H9 (cell line): ENCODE data around the gene SARNP. TPM values are rescaled to one million over a fixed set of nuclear protein-coding genes. Genes with fewer than 3 reads are reported as not detected.

ENCODE experiments used
- DNase-seq: peaks from one replicate; pipeline ENCODE4 v3.0.0-alpha.2; 2017
- H2AFZ ChIP-seq: one replicate; pipeline ENCODE4 v1.6.1; 2013; ENCODE audit warnings: mild to moderate bottlenecking, low read length, control low read depth, moderate library complexity
- H2AK5ac ChIP-seq: 2 replicates; pipeline ENCODE4 v1.6.1; 2013; ENCODE audit warnings: low read length, control low read depth, mixed read lengths; ENCODE audit not compliant: insufficient read length
- H2BK120ac ChIP-seq: one replicate; pipeline ENCODE4 v1.6.1; 2013; ENCODE audit warnings: low read depth, mild to moderate bottlenecking, low read length, control low read depth, inconsistent platforms; ENCODE audit not compliant: poor library complexity, severe bottlenecking
- H2BK12ac ChIP-seq: 2 replicates; pipeline ENCODE4 v1.6.1; 2013; ENCODE audit warnings: low read length, control low read depth, mixed read lengths, low read depth; ENCODE audit not compliant: insufficient read length
- H2BK15ac ChIP-seq: 2 replicates; pipeline ENCODE4 v1.6.1; 2013; ENCODE audit warnings: low read depth, low read length, control low read depth
- H2BK20ac ChIP-seq: one replicate; pipeline ENCODE4 v1.6.1; 2013; ENCODE audit warnings: low read depth, mild to moderate bottlenecking, low read length, control low read depth, inconsistent platforms; ENCODE audit not compliant: poor library complexity, severe bottlenecking
- H2BK5ac ChIP-seq: 2 replicates; pipeline ENCODE4 v1.6.1; 2013; ENCODE audit warnings: low read length, control low read depth, mixed read lengths; ENCODE audit not compliant: insufficient read length
- H3K14ac ChIP-seq: 2 replicates; pipeline ENCODE4 v1.6.1; 2013; ENCODE audit warnings: low read length, control low read depth; ENCODE audit not compliant: insufficient read depth
- H3K18ac ChIP-seq: 2 replicates; pipeline ENCODE4 v1.6.1; 2013; ENCODE audit warnings: low read depth, mild to moderate bottlenecking, mixed read lengths, low read length, control low read depth; ENCODE audit not compliant: insufficient read length
- H3K23ac ChIP-seq: 2 replicates; pipeline ENCODE4 v1.6.1; 2013; ENCODE audit warnings: low read length, control low read depth, mixed read lengths, low read depth; ENCODE audit not compliant: insufficient read length
- H3K23me2 ChIP-seq: 2 replicates; pipeline ENCODE4 v1.6.1; 2013; ENCODE audit warnings: low read depth, mild to moderate bottlenecking, mixed read lengths, low read length, control low read depth; ENCODE audit not compliant: insufficient read length, poor library complexity, severe bottlenecking
- H3K27ac ChIP-seq: 2 replicates; pipeline ENCODE4 v1.5.1; 2013; ENCODE audit warnings: low read length, control low read depth, mixed read lengths, low read depth; ENCODE audit not compliant: insufficient read length
- H3K27me3 ChIP-seq: 2 replicates; pipeline ENCODE4 v1.6.1; 2013; ENCODE audit warnings: low read length, control low read depth, inconsistent platforms; ENCODE audit not compliant: insufficient read depth
- H3K4ac ChIP-seq: 2 replicates; pipeline ENCODE4 v1.6.1; 2013; ENCODE audit warnings: low read depth, mild to moderate bottlenecking, control low read depth, inconsistent platforms, low read length, moderate library complexity
- H3K4me1 ChIP-seq: 2 replicates; pipeline ENCODE4 v1.6.1; 2013; ENCODE audit warnings: low read length, control low read depth, inconsistent platforms; ENCODE audit not compliant: insufficient read depth
- H3K4me2 ChIP-seq: 2 replicates; pipeline ENCODE4 v1.6.1; 2013; ENCODE audit warnings: low read length, control low read depth, mixed read lengths; ENCODE audit not compliant: insufficient read length, insufficient read depth
- H3K56ac ChIP-seq: 2 replicates; pipeline ENCODE4 v1.6.1; 2013; ENCODE audit warnings: low read depth, mild to moderate bottlenecking, mixed read lengths, low read length, control low read depth; ENCODE audit not compliant: insufficient read length
- H3K79me1 ChIP-seq: 2 replicates; pipeline ENCODE4 v1.6.1; 2013; ENCODE audit warnings: low read depth, mild to moderate bottlenecking, moderate library complexity, low read length, control low read depth, inconsistent platforms; ENCODE audit not compliant: insufficient read depth, poor library complexity, severe bottlenecking
- H3K79me2 ChIP-seq: 2 replicates; pipeline ENCODE4 v1.6.1; 2013; ENCODE audit warnings: low read length, control low read depth, inconsistent platforms; ENCODE audit not compliant: insufficient read depth
- H3K9ac ChIP-seq: 2 replicates; pipeline ENCODE4 v1.6.1; 2013; ENCODE audit warnings: low read length, control low read depth, mixed read lengths; ENCODE audit not compliant: insufficient read length; ENCODE audit errors: extremely low read depth
- H3K9me3 ChIP-seq: one replicate; pipeline ENCODE4 v1.6.1; 2013; ENCODE audit warnings: low read depth, low read length, inconsistent platforms; ENCODE audit not compliant: control insufficient read depth
- H3T11ph ChIP-seq: one replicate; pipeline ENCODE4 v1.6.1; 2013; ENCODE audit warnings: mild to moderate bottlenecking, low read length, control low read depth, inconsistent platforms
- H4K20me1 ChIP-seq: one replicate; pipeline ENCODE4 v1.6.1; 2013; ENCODE audit not compliant: control insufficient read depth, insufficient read length, insufficient read depth
- H4K5ac ChIP-seq: 2 replicates; pipeline ENCODE4 v1.6.1; 2013; ENCODE audit warnings: low read depth, mild to moderate bottlenecking, mixed read lengths, low read length, control low read depth; ENCODE audit not compliant: insufficient read length
- H4K8ac ChIP-seq: replicated peaks from 2 replicates; pipeline ENCODE4 v1.6.1; 2013; ENCODE audit warnings: low read length, control low read depth, mixed read lengths, low read depth; ENCODE audit not compliant: insufficient read length
- H4K91ac ChIP-seq: 2 replicates; pipeline ENCODE4 v1.6.1; 2013; ENCODE audit warnings: low read depth, mild to moderate bottlenecking, moderate library complexity, mixed read lengths, low read length, control low read depth; ENCODE audit not compliant: insufficient read length
- H3K27ac Mint-ChIP-seq, 3 experiments: 2 replicates in 2 of 3; 3 replicates in 1 of 3; pipeline ENCODE4 v1.8.0; 2020 to 2021; ENCODE audit warnings: mixed read lengths in 3 of 3, mild to moderate bottlenecking in 1 of 3, moderate library complexity in 1 of 3
- H3K27me3 Mint-ChIP-seq: 2 replicates; pipeline ENCODE4 v1.8.0; 2021; ENCODE audit warnings: low read depth, mild to moderate bottlenecking, moderate library complexity, mixed read lengths
- H3K36me3 Mint-ChIP-seq, 3 experiments: 2 replicates in 2 of 3; 3 replicates in 1 of 3; pipeline ENCODE4 v1.8.0; 2020 to 2021; ENCODE audit warnings: low read depth in 3 of 3, mixed read lengths in 3 of 3; ENCODE audit not compliant: insufficient read depth in 1 of 3
- H3K4me1 Mint-ChIP-seq, 2 experiments: 2 replicates each; pipeline ENCODE4 v1.8.0; 2020; ENCODE audit warnings: mixed read lengths in 2 of 2
- H3K4me3 Mint-ChIP-seq, 2 experiments: 2 replicates in 1 of 2; 3 replicates in 1 of 2; pipeline ENCODE4 v1.8.0; 2020 to 2021; ENCODE audit warnings: mild to moderate bottlenecking in 2 of 2, mixed read lengths in 2 of 2, moderate library complexity in 1 of 2
- H3K9me3 Mint-ChIP-seq, 2 experiments: 2 replicates in 1 of 2; 3 replicates in 1 of 2; pipeline ENCODE4 v1.8.0; 2020; ENCODE audit warnings: mild to moderate bottlenecking in 2 of 2, mixed read lengths in 2 of 2, moderate library complexity in 1 of 2
- WGBS: extraction: QIAGEN DNeasy Blood & Tissue Kit; methylation state at CpG from one replicate; pipeline ENCODE4 v1.1.7; 2013; ENCODE audit warnings: missing lambda C conversion rate, low lambda C conversion rate, mixed read lengths; ENCODE audit not compliant: insufficient read length; ENCODE audit errors: extremely low coverage; 5-methylcytosine and 5-hydroxymethylcytosine counted together
- total RNA-seq: library from RNA; stranded (reverse); gene quantifications from 2 replicates; pipeline ENCODE4 v1.2.1, GENCODE V29; 2021
- TF ChIP-seq, protein P1 (sequence below): fragments of 200-600 bp; sonication (generic); conservative IDR thresholded peaks from 3 replicates; pipeline ENCODE4 v1.8.0; 2021; ENCODE audit warnings: antibody characterized with exemption, mild to moderate bottlenecking

The SARNP gene
- total RNA-seq, 1 experiment from 2014 or later, result 127 TPM

DNA sequence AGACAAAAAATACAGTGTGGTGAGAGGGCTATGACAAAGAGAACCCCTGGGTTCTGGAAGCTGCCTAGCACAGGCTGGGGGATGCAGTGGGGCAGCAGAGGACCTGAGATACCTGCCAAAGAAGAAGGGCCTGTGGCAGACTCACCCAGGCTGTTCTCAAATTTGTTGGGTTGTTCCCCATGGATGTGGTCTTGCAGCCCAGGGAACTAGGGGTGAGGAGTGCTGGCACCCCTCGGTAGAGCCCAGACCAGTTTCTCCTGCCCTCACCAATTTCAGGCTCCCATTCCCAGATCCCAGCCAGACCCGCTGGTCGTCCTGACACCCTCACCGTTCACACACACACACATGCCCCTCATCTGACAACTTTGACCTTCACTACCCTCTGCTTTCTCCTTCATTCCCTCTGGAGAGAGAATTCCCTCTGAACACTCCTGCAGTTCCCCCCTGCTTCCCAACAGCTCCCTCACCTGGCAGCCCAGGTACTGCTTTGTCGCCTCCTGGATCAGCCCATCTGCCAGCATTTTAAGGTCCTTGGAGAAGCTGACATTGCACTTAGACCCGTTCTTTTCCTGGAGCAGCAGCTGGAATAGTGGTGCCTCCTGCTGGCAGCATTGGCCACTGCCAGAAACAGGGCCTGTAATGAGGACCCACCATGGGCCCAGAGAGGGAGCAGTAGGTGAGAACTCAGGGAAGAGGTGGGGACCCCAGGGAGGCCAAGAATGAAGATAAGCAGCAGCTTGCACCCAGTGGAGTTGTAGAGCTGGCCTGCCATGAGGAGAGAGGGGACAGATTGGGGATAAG lies 80.5 kb downstream of the SARNP start:
- H3K14ac ChIP-seq, result no peak overlapping the region
- no peak overlapping the region for H3K56ac ChIP-seq
- H3K27ac ChIP-seq, result no peak overlapping the region
- Mint-ChIP-seq H3K4me1 (peaks cover 25 to 31% of the 10 kb centered on the region in 2 experiments), H3K9me3 (no peaks in the 10 kb centered on the region), H3K27me3 (peaks cover 4% of the 10 kb centered on the region; the same call in 1 of the 2 replicates), H3K36me3 (no peaks in the 10 kb centered on the region; a peak in 1 of 7 replicates), H3K4me3 (peak overlapping the region; percentile 69 to 89), H3K27ac (peak overlapping the region; percentile 56 to 91 (median 87); a peak in 6 of 7 replicates)
- H2BK20ac ChIP-seq, result no peak overlapping the region
- WGBS, result no CpG with 5 or more reads among the region's 6 CpGs
- H3K9ac ChIP-seq, result no peak overlapping the region
- H4K91ac ChIP-seq, result no peak overlapping the region
- no peak overlapping the region for H3K4ac ChIP-seq
- no peak overlapping the region for H3T11ph ChIP-seq
- TF ChIP-seq, protein P1, sequence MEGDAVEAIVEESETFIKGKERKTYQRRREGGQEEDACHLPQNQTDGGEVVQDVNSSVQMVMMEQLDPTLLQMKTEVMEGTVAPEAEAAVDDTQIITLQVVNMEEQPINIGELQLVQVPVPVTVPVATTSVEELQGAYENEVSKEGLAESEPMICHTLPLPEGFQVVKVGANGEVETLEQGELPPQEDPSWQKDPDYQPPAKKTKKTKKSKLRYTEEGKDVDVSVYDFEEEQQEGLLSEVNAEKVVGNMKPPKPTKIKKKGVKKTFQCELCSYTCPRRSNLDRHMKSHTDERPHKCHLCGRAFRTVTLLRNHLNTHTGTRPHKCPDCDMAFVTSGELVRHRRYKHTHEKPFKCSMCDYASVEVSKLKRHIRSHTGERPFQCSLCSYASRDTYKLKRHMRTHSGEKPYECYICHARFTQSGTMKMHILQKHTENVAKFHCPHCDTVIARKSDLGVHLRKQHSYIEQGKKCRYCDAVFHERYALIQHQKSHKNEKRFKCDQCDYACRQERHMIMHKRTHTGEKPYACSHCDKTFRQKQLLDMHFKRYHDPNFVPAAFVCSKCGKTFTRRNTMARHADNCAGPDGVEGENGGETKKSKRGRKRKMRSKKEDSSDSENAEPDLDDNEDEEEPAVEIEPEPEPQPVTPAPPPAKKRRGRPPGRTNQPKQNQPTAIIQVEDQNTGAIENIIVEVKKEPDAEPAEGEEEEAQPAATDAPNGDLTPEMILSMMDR, result peak; percentile 98
- H2BK12ac ChIP-seq, result no peak overlapping the region
- H3K27me3 ChIP-seq, result no peaks in the 10 kb centered on the region
- DNase-seq, result peak; percentile 98
- H4K5ac ChIP-seq, result no peak overlapping the region
- no peaks in the 10 kb centered on the region for H3K79me1 ChIP-seq
- peaks cover 2% of the 10 kb centered on the region for H4K20me1 ChIP-seq
- H3K23me2 ChIP-seq, result peaks cover 9% of the 10 kb centered on the region
- H2BK15ac ChIP-seq, result no peak overlapping the region
- H4K8ac ChIP-seq, result no peak overlapping the region
- no peak overlapping the region for H2BK120ac ChIP-seq
- H3K79me2 ChIP-seq, result no peaks in the 10 kb centered on the region
- H3K23ac ChIP-seq, result no peak overlapping the region
- H3K9me3 ChIP-seq, result no peaks in the 10 kb centered on the region
- H2AFZ ChIP-seq, result no peak overlapping the region
- no peaks in the 10 kb centered on the region for H3K4me1 ChIP-seq
- H2BK5ac ChIP-seq, result no peak overlapping the region
- no peak overlapping the region for H2AK5ac ChIP-seq
- H3K4me2 ChIP-seq, result no peak overlapping the region
- H3K18ac ChIP-seq, result no peak overlapping the region
